ENCODE data around the gene CLIP2. TPM values are rescaled to one million over a fixed set of nuclear protein-coding genes. Genes with fewer than 3 reads are reported as not detected.

The CLIP2 gene
- total and polyA plus RNA-seq, 2 of the 8 experiments (the other 6 are each of a cell fraction or from before 2014, with no cell fraction given): 8.3 to 41.5 TPM

DNA sequence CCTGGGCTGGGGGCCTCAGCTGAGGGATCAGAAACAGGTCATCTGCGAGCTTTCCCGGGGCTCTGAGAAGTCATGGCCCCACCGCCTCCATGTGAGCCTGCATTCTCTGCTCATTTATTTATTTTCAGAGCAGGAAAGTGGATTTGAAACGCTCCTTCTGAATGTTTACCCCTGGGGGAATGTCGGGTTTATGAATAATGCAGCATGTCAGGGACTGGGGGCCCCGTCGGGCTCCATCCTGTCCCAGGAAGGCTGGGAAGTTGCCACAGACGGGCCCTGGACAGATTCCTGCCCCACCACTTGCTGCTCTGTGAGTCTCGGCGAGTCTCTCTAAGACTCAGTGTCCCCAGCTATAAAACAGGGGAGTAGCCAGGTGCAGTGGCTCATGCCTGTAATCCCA lies 152.6 kb downstream of the CLIP2 start (continued):
- TF ChIP-seq, protein P1, sequence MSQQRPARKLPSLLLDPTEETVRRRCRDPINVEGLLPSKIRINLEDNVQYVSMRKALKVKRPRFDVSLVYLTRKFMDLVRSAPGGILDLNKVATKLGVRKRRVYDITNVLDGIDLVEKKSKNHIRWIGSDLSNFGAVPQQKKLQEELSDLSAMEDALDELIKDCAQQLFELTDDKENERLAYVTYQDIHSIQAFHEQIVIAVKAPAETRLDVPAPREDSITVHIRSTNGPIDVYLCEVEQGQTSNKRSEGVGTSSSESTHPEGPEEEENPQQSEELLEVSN (IDR thresholded peaks at IDR 0.05): no peak
- TF ChIP-seq RNF2 (IDR thresholded peaks at IDR 0.05; ENCODE audit: borderline replicate concordance, low read depth, low read length, missing control alignments, poor library complexity, severe bottlenecking) (no peak), SUZ12 (IDR thresholded peaks at IDR 0.05; ENCODE audit: low read length) (no peak), RAD21 (IDR thresholded peaks at IDR 0.05 in 1 of 2, conservative IDR thresholded peaks at IDR 0.05 in 1 of 2; ENCODE audit: low read depth in 2 of 2, low read length in 2 of 2) (no peak), BCL11A (IDR thresholded peaks at IDR 0.05; ENCODE audit: low read depth in 2 of 2, low read length in 2 of 2) (no peak), NRF1 (IDR thresholded peaks at IDR 0.05; ENCODE audit: low read depth, low read length) (no peak), ASH2L (IDR thresholded peaks at IDR 0.05; ENCODE audit: low read length) (no peak)
